ENCODE measurements around the gene KCNH6.

Gene KCNH6

GRCh38 chr17:63514477-63514876 is 8.7 kb upstream of the KCNH6 start:
- no peak for DNase-seq

- no peak for DNase-seq
Measured at GRCh38 chr17:63514974-63515373, 8.2 kb upstream of the KCNH6 start.

GRCh38 chr17:63515426-63515825 is 7.7 kb upstream of the KCNH6 start:
- DNase-seq: no peak

GRCh38 chr17:63516910-63517824 is 6.0 kb upstream of the KCNH6 start:
- peak; percentile 42 to 43 for DNase-seq

GRCh38 chr17:63517825-63518534 is 5.2 kb upstream of the KCNH6 start:
- DNase-seq: no peak

GRCh38 chr17:63519116-63519881 is 3.9 kb upstream of the KCNH6 start:
- DNase-seq: no peak

- no peak for DNase-seq
Measured at GRCh38 chr17:63519972-63520882, 2.9 kb upstream of the KCNH6 start.

- no peak for DNase-seq
Measured at GRCh38 chr17:63524051-63524450, 893 bp downstream of the KCNH6 start.

- DNase-seq: no peak
Measured at GRCh38 chr17:63525190-63525946, 2.2 kb downstream of the KCNH6 start.

- no peak for DNase-seq
Measured at GRCh38 chr17:63526861-63527260, 3.7 kb downstream of the KCNH6 start.

- DNase-seq: no peak
Measured at GRCh38 chr17:63528183-63528582, 5.0 kb downstream of the KCNH6 start.

GRCh38 chr17:63529711-63530556 is 6.8 kb downstream of the KCNH6 start:
- DNase-seq: no peak

GRCh38 chr17:63530557-63531021 is 7.4 kb downstream of the KCNH6 start:
- DNase-seq: no peak

GRCh38 chr17:63531022-63531965 is 8.1 kb downstream of the KCNH6 start:
- no peak for DNase-seq

GRCh38 chr17:63533433-63534077 is 10.4 kb downstream of the KCNH6 start:
- no peak for DNase-seq

GRCh38 chr17:63534078-63534570 is 11.0 kb downstream of the KCNH6 start:
- DNase-seq: no peak

- DNase-seq: no peak
Measured at GRCh38 chr17:63534816-63535455, 11.8 kb downstream of the KCNH6 start.

GRCh38 chr17:63535640-63536039 is 12.5 kb downstream of the KCNH6 start:
- no peak for DNase-seq
